Measurements from ENCODE around the gene OTOF.

OTOF gene

GRCh38 chr2:26453421-26454329, 24.2 kb downstream of the OTOF start:
- no peak for DNase-seq (ENCODE audit: low read depth in 2 of 2)

GRCh38 chr2:26451700-26452099, 26.2 kb downstream of the OTOF start:
- DNase-seq (ENCODE audit: low read depth in 2 of 2), result no peak

GRCh38 chr2:26450031-26450635, 27.8 kb downstream of the OTOF start:
- no peak for DNase-seq (ENCODE audit: low read depth in 2 of 2)

DNA sequence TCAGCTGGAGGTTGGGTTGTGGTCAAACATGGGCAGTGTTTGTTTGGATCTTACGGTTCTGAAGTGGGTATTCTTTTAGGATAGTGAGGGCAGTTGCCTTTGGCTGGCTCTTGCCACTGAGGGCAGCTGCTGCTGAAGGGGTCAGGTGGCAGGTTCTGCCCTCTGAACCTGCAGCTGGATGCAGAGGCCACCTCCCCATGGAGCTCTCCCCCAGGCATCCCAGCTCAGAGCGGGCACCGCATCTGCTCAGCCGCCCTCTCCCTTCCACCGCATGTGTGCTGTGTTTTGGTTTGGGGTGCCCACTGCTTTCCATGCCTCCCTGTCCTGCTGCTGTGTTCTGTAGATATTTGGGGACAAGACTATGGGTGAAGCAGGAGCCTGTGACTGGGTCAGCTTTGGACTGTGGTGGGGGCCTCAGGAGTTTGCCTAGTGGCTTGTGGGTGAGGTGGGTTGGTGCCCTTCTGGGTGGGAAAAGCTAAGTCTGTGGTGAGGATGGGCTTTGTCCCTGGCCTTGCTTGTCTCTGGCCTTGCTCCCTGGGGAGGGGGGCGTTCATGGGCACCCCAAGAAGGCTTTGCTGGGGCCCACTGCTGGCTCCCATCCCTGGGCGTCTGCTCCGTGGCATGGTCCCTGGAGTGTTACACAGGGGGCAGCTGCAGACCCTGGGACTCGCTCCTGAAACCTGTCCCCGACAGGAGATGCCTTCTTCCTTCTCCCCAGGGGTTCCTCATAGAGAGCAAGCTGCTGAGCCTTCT, 28.5 kb downstream of the OTOF start:
- DNase-seq (ENCODE audit: low read depth in 2 of 2), result no peak

DNA sequence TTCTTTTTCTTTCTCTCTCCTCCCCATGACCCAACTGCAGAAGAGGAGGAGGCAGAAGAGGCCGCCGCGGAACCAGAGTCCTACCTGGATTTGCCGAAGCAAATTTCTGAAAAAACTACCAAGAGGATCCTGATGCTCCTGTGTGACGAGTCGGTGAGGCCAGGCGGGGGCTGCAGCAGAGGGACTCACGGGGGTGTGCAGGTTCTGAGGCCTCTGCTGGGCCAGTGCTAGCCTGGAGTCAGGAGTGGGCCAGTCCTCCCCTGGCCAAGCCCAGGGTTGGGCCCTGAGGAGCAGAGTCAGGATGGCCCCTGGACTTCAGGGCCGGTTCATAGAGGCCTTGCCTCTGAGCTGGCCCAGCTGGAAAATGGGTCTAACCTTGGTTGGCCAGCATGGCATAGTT, 29.3 kb downstream of the OTOF start:
- no peak for DNase-seq (ENCODE audit: low read depth in 2 of 2)

DNA sequence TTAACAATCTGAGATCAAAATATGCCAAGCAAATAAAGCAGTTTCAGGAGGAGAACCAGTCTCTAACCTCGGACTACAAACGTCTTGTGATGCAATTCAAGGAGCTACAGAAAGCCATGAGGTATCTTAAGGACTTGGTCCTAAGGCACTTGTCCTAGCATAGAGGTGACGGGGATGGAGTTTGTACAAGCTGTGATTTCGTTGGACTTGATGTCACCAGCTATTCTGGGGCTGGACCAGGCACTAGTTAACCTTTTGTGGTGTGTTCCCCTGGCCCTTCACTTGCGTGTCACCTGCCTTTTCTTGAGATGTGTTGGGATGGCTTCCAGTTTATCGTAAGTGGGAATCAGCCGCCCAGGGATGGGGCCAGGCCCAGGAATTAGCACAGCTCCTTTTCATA, 33.7 kb downstream of the OTOF start:
- no peak for DNase-seq (ENCODE audit: low read depth in 2 of 2)

- no peak for DNase-seq (ENCODE audit: low read depth in 2 of 2)
These were observed 35.2 kb downstream of the OTOF start for GRCh38 chr2:26442707-26443106.

- no peak for DNase-seq (ENCODE audit: low read depth in 2 of 2)
These were observed 35.6 kb downstream of the OTOF start for GRCh38 chr2:26442301-26442700.

- no peak for DNase-seq (ENCODE audit: low read depth in 2 of 2)
These were observed 39.0 kb downstream of the OTOF start for GRCh38 chr2:26438926-26439325.

GRCh38 chr2:26438526-26438925, 39.4 kb downstream of the OTOF start:
- no peak for DNase-seq (ENCODE audit: low read depth in 2 of 2)

DNA sequence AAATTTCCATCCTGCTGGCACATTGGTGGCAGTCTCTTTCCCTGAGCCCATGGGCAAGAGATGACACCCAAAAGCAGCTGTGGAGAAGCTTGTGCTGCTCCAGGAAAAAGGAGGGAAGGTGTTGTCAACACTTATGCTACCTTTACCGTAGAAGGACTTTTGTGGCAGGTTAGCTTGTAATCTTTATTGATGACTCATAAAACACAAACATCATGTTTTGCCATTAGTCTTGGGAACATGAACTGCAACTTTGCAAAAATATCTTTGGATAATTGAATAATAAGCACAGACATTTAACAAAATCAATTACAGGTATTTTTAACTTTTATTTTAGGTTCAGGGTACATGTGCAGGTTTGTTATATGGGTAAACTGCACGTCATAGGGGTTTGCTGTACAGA, 42.8 kb downstream of the OTOF start:
- no peak for DNase-seq (ENCODE audit: low read depth in 2 of 2)

DNA sequence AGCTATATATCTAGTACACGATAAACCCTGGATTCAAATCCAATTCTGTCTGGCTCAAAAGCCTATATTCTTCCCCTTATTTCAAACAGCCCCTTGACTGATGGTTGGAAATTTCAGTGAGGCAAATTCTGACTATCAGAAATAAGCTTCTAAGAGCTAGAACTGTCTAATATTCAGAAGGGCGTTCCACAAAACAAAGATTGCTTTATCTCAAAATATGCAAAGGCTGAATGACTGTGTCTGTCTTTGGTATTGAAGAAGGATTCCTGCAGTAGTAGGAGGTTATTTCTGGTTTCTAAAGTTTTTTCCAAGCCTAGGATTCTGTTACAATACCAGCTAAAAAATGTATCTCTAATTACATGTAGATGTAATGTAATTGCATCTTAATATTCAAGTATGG, 45.1 kb downstream of the OTOF start:
- no peak for DNase-seq (ENCODE audit: low read depth in 2 of 2)

GRCh38 chr2:26432363-26432762, 45.6 kb downstream of the OTOF start:
- no peak for DNase-seq (ENCODE audit: low read depth in 2 of 2)

GRCh38 chr2:26430826-26431225, 47.1 kb downstream of the OTOF start:
- DNase-seq (ENCODE audit: low read depth in 2 of 2), result no peak

GRCh38 chr2:26429779-26430578, 47.9 kb downstream of the OTOF start:
- DNase-seq (ENCODE audit: low read depth in 2 of 2), result no peak

- no peak for DNase-seq (ENCODE audit: low read depth in 2 of 2)
These were observed 49.1 kb downstream of the OTOF start for GRCh38 chr2:26428846-26429245.

- DNase-seq (ENCODE audit: low read depth in 2 of 2), result no peak
These were observed 53.7 kb downstream of the OTOF start for GRCh38 chr2:26424221-26424620.

GRCh38 chr2:26423750-26424149, 54.2 kb downstream of the OTOF start:
- DNase-seq (ENCODE audit: low read depth in 2 of 2), result no peak

DNA sequence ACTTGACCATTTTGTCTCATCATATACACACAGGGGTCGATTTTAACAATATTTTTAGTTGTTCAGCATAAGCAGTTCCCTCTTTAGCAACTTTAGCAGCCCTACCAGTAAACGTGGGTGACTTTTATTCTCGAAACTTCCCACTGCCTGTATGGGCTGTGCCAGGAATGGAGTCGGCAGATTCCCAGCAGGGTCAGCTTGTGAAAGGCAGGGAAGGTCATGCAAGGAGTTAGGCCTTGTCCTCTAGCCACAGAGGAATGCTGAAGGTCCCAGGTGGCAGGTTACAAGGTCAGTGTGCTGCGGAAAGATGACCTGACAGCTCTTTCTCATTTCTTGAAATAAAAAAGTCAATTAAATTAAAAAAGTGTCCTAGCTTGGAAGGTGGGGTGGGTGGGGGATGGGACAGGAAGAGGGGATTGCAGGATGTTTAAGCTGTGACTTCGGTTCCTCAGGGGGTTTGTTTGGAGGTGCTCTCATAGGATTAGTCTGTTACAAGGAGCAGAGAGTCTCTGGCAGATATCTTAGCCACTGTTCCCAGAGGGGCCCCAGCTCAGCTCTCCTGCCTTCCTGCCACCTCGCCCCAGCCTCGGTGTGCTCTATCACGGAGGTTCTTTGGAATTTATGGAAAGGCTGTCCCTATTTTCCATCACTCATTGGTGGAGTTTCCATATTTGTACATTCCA, 54.8 kb downstream of the OTOF start:
- DNase-seq (ENCODE audit: low read depth in 2 of 2), result no peak

- no peak for DNase-seq (ENCODE audit: low read depth in 2 of 2)
These were observed 56.0 kb downstream of the OTOF start for GRCh38 chr2:26421961-26422360.

GRCh38 chr2:26414311-26414710, 63.6 kb downstream of the OTOF start:
- DNase-seq (ENCODE audit: low read depth in 2 of 2), result no peak
